Pancreas (tissue), 10 donors: ENCODE data around the gene SLC16A10. TPM values are rescaled to one million over a fixed set of nuclear protein-coding genes. Genes with fewer than 3 reads are reported as not detected.

Experiments
- ATAC-seq, 4 donors: fragments of 200-7000 bp; cut with Tn5 transposase; one replicate each; pipeline versions ENCODE4 v1.8.0 to v1.9.1; 2020; ENCODE audit warnings: mild to moderate bottlenecking in 4 of 4, moderate library complexity in 4 of 4
- DNase-seq, 6 donors: peaks; one replicate each; pipeline ENCODE4 v3.0.0-alpha.2; 2020
- FAIRE-seq: peaks from 2 replicates; lab custom pipeline; 2012; peaks lifted over from hg19 to GRCh38; lab: Jason Lieb, UNC
- H3K27ac ChIP-seq, 4 donors: fragments of 200-600 bp; sonication (generic); 1 replicate in 3 of 4; 2 replicates in 1 of 4; pipeline versions ENCODE4 v1.5.0 to v1.8.0; 2020
- H3K27me3 ChIP-seq, 4 donors: fragments of 200-600 bp; one replicate each; pipeline ENCODE4 v1.8.0; 2021
- H3K36me3 ChIP-seq, 3 donors: fragments of 200-600 bp; sonication (generic) in 1 of 3; one replicate each; pipeline versions ENCODE4 v1.5.0 to v1.8.0; 2020 to 2021
- H3K4me1 ChIP-seq, 3 donors: fragments of 200-600 bp; one replicate each; pipeline ENCODE4 v1.8.0; 2021
- H3K4me3 ChIP-seq, 4 donors: fragments of 200-600 bp; sonication (generic) in 2 of 4; one replicate each; pipeline versions ENCODE4 v1.5.0 to v1.8.0; 2020 to 2021
- H3K9me3 ChIP-seq, 4 donors: fragments of 200-600 bp; one replicate each; pipeline ENCODE4 v1.8.0; 2021
- CTCF ChIP-seq, 4 donors: fragments of 200-600 bp; sonication (generic) in 3 of 4; IDR thresholded peaks; one replicate each; pipeline versions ENCODE4 v1.5.0 to v1.8.0; 2021; ENCODE audit warnings: antibody characterized with exemption in 4 of 4
- WGBS, 2 donors: extraction: QIAGEN DNeasy Blood & Tissue Kit; methylation state at CpG; one replicate each; pipeline ENCODE4 v1.1.7; 2013; 5-methylcytosine and 5-hydroxymethylcytosine counted together
- intact Hi-C, 3 donors: fragments of 100-400 bp; cut with DNase I; formaldehyde crosslinking; loops; one replicate each; pipeline versions ENCODE4 v1.11.1 to v1.14.2; 2022
- polyA plus RNA-seq, 2 donors: library from polyadenylated mRNA; stranded (reverse); fragments of 200-250 nt; gene quantifications; one replicate each; pipeline ENCODE4 v1.2.3, GENCODE V29; 2013
- total RNA-seq, 6 donors: library from RNA; stranded (reverse); fragmentation: NEBNext Ultra II Directional in 4 of 6; extraction: Animal tissue kit (Norgen Biotek cat#: 25700) in 4 of 6; gene quantifications; one replicate each; pipeline versions ENCODE4 v1.2.1 to v1.2.4, GENCODE V29; 2021 to 2023
- donor health status: healthy with polysubstance abuse.
- donor health status: DM: no; HTN: no; CAD: no; lungs with moderate emphysema.
- donor health status: DM: no; HTN: no; CAD: no.
- donor health status: control.
- donor health status: control.
- donor health status: Bipolar disorder and iron deficiency.
- donor health status: DM: yes; HTN: yes; CAD: no.
- donor health status: DM: no; HTN: no; CAD: no.
- donor health status: DM: no; HTN: no; CAD: no.
- donor health status: DM: yes; HTN: yes; CAD: no.

SLC16A10 gene
- total RNA-seq, result 10 to 100 TPM; 24.1 to 48.8 (median 34.9) TPM
- polyA plus RNA-seq, result 1 to 10 TPM; 5.1 to 5.5 TPM

GRCh38 chr6:111087106-111087835 lies at the start of gene SLC16A10:
TSS of gene SLC16A10 (plus strand) at chr6:111087503. CDS start at chr6:111087753, 250 bp downstream.
- DNase-seq, result peak; percentile 90 to 95 (median 92)
- Histone ChIP-seq H3K27ac (peak within 1 kb of the TSS; percentile 45 to 78 (median 72)), H3K27me3 (no peaks in the 10 kb centered on the region), H3K4me3 (peak within 1 kb of the TSS; percentile 15 to 92 (median 84)), H3K4me1 (peaks cover 0 to 10% (median 0%) of the 10 kb centered on the region in 3 donors), H3K36me3 (no peaks in the 10 kb centered on the region), H3K9me3 (no peaks in the 10 kb centered on the region)
- intact Hi-C loops, result no loop called here
- FAIRE-seq, result no peak
- peak; percentile 88 to 93 (median 91) for ATAC-seq
- TF ChIP-seq CTCF (IDR thresholded peaks at IDR 0.05), result no peak
- WGBS, 2 donors, result 0 to 1% methylated on average over 60 to 86 of the region's 86 CpGs

GRCh38 chr6:111038534-111039252 lies 48.6 kb upstream of the SLC16A10 start:
- ATAC-seq, result no peak
- no peak for TF ChIP-seq CTCF (IDR thresholded peaks at IDR 0.05)
- WGBS, 2 donors, result 93 to 95% methylated on average over 6 of the region's 6 CpGs
- no peaks in the 10 kb centered on the region for H3K27me3 ChIP-seq
- no peaks in the 10 kb centered on the region for H3K9me3 ChIP-seq
- FAIRE-seq, result no peak
- intact Hi-C loops, result no loop called here
- no peak overlapping the region for H3K4me3 ChIP-seq
- no peaks in the 10 kb centered on the region for H3K36me3 ChIP-seq
- no peak overlapping the region for H3K27ac ChIP-seq
- no peak for DNase-seq
- H3K4me1 ChIP-seq, result no peaks in the 10 kb centered on the region

GRCh38 chr6:111041917-111042316 lies 45.4 kb upstream of the SLC16A10 start:
- no peaks in the 10 kb centered on the region for H3K9me3 ChIP-seq
- 86 to 96% methylated on average over 4 of the region's 4 CpGs for WGBS, 2 donors
- ATAC-seq (no peak), FAIRE-seq (no peak), DNase-seq (no peak)
- no peak overlapping the region for H3K4me3 ChIP-seq
- no peak for TF ChIP-seq CTCF (IDR thresholded peaks at IDR 0.05)
- no peaks in the 10 kb centered on the region for H3K27me3 ChIP-seq
- no peaks in the 10 kb centered on the region for H3K36me3 ChIP-seq
- no peak overlapping the region for H3K27ac ChIP-seq
- H3K4me1 ChIP-seq, result no peaks in the 10 kb centered on the region
- intact Hi-C loops, result no loop called here

- no peaks in the 10 kb centered on the region for H3K27me3 ChIP-seq
- H3K36me3 ChIP-seq, result no peaks in the 10 kb centered on the region
- H3K9me3 ChIP-seq, result no peaks in the 10 kb centered on the region
- no peaks in the 10 kb centered on the region for H3K4me1 ChIP-seq
- no peak overlapping the region for H3K27ac ChIP-seq
- TF ChIP-seq CTCF (IDR thresholded peaks at IDR 0.05), result no peak
- DNase-seq (no peak), ATAC-seq (no peak), FAIRE-seq (no peak)
- intact Hi-C loops, result no loop called here
- no peak overlapping the region for H3K4me3 ChIP-seq
- 93 to 95% methylated on average over 8 of the region's 8 CpGs for WGBS, 2 donors
Observed at GRCh38 chr6:111047244-111047643, 40.1 kb upstream of the SLC16A10 start.
